ENCODE results near the gene WDR26.
"Not testable (repeated sequence)": the region's sequence is repeated elsewhere in the genome, so short reads cannot be mapped to it uniquely, and the experiment has no call there.

The WDR26 gene

DNA sequence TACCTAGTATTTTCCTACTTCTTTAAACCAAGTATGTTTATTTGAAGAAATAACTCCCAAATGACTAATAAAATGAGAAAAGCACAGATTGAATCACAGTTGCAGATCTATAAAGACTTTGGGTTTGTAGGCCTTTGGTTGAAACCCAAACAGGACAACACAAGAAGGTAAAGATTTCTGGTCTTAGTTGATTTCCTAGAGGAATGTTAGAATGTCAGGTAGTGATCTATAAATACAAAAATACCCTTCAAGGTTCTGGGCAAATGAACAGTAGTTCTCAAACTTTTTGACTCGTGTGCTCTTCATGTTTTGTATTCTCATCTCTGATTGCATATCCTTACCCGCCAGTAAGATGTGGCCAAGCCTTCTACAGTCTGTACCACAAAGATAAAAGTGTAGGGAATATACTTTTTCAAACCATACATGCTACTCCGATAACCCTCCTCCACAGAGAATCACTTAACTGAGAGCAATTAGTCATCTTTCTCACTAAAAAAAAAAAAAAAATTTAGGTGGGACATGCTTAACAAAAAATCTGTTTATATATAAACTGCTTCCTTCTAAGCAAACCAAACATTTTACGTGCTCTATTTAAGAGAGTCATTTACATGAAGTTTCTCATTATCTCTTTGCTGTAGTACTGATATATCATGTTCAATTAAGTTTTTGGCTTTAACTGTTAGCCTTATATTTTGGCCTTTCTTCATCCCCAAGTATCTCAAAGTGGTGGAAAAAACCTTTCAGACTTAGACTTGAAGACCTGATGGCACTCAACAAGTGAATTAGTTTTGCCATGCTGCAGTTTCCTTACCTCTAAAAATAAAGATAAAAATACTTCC lies 42.0 kb downstream of the WDR26 start:
- no peak for DNase-seq (ENCODE audit: low read depth in 2 of 2)

DNA sequence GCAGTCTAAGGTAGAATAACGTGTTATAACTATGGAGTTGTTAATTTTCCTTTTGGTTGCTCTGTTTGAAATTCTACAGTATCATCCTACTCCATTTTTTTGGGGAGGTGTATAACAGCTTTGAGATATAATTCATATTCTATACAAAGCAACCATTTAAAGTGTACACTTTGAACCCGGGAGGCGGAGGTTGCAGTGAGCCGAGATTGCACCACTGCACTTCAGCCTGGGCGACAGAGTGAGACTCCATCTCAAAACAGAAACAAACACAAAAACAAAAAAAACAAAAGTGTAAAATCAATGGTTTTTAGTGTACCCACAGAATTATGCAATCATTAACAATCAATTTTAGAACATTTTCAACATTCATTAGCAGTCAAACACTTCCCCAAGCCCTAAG lies 44.1 kb downstream of the WDR26 start:
- DNase-seq (ENCODE audit: low read depth in 2 of 2), result no peak

DNA sequence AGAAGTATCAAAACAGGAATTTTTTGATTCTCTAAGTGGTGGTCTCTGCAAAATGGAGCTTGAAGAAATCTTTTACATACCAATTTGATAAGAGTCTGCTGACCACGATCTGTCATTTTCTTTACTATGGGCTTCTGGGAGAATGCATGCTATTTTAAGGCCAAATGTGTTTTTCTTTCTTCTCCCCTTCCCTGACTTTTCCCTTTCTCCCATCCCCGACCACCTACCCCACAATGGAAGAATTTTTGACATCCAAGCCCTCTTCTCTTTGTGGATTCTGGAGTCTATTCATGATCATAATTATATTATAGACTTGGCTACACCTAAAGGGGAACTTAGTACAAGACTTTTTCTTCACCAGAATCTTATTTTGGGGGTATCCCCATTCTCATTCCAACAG lies 46.7 kb downstream of the WDR26 start:
- no peak for DNase-seq (ENCODE audit: low read depth in 2 of 2)

DNA sequence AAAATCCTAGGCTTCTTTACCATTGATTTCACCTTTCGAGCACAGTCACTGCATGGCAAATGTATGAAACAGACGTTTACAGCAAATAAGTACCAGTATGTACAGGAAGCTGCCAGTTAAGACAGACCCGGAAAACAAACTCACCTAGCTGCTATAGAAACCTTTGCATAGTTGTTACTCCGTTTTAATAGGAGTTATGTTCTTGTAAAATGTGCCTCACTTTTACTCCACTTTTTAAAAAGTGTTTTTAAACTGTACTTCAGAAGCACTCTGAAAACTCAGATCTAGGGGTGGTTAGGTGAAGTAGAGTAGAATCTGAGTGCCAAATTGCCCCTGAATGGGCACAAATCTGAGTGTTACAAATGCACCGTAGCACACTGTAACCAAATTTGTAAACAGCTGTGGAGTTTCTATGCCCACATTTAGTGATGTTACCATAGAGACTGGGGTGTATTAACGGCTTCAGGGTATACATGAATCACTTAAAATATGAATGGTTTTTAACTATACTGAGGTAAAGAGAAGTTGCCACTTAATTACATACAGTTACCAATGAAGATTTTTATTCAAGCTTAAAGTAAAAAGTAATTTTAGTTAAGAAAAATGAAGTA lies 47.2 kb downstream of the WDR26 start:
- no peak for DNase-seq (ENCODE audit: low read depth in 2 of 2)

DNA sequence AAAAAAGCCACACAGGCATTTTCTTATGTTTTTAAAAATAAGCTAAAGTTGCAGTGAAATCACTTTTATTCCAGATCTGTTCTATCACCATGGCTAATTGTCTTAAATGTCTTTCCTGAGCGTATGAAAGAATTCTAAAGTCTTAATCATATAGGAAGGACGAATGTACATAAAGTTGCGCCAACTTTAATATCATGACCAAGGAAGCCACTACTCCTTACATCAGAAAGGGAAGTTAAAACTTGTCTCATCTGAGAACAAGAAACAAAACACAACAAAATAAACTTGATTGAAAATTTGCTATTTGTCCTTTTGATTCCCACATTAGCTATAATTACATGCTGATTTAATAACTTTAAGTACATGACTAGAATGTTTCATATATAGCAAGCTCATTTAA lies 51.4 kb downstream of the WDR26 start:
- no peak for DNase-seq (ENCODE audit: low read depth in 2 of 2)

DNA sequence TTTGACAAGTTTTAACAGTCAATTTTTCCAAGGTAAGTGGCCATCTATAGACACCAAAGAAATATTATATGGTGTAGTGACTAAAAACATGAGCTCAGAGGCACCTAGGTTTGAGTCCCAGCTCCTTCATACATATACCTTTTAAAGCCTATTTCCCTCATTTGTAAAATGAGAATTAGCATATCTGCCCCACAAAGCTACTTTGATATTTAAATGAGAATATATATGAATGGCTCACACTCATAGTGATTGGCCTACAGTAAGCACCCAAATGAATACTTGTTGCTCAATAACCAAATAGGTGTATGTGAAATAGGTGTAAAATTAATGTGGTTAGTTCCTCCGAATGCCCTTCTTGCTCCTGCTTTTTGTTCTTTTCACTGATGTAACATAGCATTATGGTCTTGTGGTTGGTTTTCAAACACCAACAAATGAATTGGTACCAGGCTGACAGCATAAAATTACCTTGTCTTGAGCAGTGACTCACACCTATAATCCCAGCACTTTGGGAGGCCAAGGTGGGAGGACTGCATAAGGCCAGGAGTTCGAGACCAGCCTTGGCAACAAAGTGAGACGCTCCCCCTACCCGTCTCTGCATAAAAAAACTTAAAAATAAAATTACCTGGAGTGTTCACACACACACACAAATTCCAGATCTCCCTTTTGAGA lies 52.6 kb downstream of the WDR26 start:
- DNase-seq (ENCODE audit: low read depth in 2 of 2), result no peak

DNA sequence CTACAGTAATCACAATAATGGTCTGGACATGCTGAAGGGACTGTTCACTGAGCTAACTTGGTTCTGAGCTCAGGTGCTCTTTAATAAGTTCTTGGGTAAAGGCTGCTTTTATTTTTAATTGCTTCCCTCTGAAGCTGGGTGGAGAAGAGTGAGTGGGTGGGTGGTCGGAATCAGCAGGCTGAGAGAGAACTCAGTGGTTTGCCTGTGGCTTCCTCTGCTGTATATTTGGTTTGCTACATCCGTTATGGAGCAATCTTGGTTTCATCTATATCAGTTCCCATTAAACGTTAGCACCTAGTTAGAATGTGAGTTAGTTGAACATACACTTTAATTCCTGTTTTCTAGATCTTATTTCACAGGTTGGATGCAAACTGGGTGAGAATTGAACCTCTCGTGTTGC lies 54.6 kb downstream of the WDR26 start:
- peak in 1 of 2 donors; percentile 22 for DNase-seq (ENCODE audit: low read depth in 2 of 2)

DNA sequence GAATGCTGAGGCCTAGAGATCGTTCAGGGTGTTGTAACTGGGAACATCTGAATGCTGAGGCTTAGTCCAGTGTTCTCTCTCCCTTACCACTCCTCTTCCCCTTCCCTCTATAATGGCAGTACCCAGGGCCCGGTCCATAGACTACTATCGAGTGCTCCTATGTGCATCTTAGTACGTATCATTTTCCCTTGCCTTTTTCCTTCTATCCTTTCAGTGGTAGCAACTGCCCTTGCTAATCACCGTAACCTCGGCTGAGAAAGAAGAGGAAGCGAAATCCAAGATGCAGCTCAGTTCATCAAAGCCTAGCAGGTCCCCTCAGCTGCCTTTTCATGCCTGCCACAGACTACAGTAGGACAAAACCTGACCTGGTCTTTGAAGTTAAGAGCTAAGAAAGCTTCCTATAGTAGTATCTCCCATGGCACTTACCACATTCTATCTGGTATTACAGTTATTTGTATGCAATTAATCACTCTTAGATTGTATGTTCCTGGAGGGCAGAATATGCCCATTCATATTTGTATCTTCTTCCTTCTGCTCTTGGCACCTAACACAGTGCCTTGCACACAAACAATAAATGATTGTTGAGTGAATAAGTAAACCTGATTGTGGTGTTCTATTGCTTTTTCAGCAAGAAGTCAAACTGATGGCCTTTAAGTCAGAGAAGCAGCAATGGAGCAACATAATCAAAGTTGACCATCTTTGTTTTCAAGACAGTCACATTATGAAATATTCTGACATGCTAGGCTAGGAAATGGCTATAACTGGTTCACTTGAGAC lies 55.6 kb downstream of the WDR26 start:
- no peak for DNase-seq (ENCODE audit: low read depth in 2 of 2)

DNA sequence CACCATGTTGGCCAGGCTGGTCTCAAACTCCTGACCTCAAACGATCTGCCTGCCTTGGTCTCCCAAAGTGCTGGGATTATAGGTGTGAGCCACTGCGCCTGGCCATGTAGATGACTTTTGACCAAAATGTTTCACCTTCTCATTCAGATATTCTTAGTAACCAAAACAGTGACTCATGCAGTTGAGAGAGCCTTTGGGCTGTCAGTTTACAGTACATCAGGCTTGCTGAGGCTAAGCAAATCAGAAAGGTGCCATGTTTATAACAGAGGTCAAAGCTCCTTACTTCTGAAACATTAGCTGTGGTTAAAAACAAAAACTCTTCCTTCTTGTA lies 57.0 kb downstream of the WDR26 start:
- DNase-seq (ENCODE audit: low read depth in 2 of 2), result peak in 1 of 2 donors; percentile 21

DNA sequence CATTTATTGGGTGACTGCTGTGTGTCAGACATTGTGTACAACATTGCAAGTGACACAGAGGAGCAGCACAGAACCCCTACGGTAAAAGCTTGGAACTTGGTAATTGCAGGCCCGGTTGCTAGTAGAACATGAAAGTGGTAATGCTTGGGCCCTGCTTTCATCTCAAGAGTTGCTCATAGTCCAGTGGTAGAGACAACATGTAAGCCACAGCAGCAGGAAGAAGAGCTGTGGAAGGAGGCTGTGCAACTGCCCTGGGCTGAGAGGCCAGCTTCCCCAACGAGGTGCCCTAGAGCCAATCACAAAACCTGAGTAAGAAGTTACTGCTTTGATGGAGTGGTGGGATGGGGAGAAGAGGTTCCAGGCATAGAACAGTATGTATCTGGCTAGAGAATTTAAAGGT lies 59.5 kb downstream of the WDR26 start:
- no peak for DNase-seq (ENCODE audit: low read depth in 2 of 2)

DNA sequence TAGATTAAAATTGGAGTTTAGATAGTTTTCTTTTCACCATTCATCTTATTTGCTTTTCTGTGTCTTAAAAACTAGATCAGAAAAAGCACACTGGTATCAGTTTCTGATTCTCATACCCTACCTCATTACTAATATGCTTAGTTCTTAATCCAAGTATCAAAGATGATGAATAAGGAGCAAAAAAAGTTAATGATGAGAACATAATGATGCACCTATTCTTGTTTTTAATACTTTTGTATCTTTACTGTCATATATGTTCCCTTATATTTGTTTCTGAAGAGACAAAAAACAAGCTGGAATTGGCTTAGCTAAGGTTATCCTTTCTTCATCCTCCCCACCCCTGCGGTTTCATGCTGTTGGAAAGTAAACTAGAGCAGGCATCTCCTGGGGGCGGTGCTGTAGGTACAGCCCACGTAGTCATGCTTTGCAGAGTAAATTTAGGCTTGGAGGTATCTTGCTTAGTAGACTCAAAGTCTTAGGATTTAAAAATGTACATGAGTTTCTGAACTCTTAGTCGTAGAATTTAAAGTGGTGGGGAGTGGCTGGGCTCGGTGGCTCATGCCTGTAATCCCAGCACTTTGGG lies 61.5 kb downstream of the WDR26 start:
- DNase-seq (ENCODE audit: low read depth in 2 of 2), result no peak

DNA sequence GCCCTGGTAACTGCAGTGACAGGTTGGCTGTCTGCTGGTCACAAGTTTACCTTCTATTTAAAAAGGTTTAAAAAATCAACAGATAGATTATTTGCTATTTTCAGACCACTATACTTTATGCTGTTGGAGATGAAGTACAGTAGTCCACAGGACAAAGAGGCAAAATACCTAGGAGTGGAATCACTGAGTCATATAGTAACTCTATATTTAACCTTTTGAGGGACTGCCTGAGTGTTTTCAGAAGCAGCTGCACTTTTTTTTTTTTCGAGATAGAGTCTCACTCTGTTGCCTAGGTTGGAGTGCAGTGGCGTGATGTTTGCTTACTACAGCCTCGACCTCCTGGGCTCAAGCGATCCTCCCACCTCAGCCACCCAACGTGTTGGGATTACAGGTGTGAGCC lies 66.2 kb downstream of the WDR26 start:
- no peak for DNase-seq (ENCODE audit: low read depth in 2 of 2)

DNA sequence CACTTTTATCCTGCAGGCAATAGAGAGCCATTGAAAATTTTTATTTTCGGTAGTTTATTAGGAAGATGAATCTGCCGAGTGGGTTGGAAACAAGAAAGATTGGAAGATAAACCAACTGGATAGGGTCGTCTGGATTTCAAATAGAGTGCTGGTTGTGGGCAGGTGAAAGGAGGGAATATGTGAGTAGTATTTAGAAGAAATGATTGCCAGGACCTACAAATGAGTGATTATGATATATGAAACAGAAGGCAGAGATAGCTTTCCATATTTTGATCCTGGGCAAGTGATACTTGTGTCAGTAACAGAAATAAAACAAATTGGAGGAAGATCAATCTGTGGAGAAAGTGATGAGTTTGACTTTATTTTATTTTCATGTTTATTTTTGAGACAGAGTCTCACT lies 75.4 kb downstream of the WDR26 start:
- no peak for DNase-seq (ENCODE audit: low read depth in 2 of 2)

DNA sequence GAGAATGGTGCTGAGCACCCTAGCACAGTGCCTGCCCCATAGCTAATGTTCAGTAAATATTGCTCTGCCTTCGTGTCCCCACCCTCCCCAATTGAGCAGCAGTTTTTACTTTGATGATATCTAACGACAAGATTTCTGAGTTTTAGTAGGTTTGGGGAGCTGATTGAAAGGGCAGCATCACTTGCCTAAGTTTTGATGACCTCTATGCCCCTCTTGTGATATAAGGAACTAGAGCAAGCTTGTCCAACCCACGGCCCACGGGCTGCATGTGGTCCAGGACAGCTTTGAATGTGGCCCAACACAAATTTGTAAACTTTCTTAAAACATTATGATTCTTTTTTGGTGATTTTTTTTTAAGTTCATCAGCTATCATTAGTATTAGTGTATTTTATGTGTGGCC lies 76.4 kb downstream of the WDR26 start:
- no peak for DNase-seq (ENCODE audit: low read depth in 2 of 2)

DNA sequence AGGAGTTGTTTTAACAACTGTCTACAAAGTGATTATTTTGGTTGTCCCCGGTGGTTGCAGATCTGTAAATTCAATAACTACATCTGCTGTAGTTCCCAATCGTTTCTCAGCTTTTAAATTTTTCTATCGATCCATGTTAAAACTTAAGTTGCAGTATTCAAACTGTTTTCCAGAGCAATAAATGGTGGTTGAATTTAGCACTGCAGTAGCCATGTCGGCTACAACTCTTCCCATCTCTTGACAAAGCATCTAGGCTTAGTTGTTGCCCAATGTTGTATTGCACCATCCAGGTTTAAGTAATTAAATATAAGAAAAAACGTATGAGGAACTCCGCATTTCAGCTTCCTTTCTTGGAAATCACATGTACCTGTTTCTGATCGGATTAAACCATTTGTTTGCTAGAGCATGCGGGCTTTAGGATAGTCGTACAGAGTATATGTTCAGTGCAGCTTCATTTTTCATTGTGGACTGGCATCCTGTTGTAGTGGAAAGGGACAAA lies 76.9 kb downstream of the WDR26 start:
- no peak for DNase-seq (ENCODE audit: low read depth in 2 of 2)

DNA sequence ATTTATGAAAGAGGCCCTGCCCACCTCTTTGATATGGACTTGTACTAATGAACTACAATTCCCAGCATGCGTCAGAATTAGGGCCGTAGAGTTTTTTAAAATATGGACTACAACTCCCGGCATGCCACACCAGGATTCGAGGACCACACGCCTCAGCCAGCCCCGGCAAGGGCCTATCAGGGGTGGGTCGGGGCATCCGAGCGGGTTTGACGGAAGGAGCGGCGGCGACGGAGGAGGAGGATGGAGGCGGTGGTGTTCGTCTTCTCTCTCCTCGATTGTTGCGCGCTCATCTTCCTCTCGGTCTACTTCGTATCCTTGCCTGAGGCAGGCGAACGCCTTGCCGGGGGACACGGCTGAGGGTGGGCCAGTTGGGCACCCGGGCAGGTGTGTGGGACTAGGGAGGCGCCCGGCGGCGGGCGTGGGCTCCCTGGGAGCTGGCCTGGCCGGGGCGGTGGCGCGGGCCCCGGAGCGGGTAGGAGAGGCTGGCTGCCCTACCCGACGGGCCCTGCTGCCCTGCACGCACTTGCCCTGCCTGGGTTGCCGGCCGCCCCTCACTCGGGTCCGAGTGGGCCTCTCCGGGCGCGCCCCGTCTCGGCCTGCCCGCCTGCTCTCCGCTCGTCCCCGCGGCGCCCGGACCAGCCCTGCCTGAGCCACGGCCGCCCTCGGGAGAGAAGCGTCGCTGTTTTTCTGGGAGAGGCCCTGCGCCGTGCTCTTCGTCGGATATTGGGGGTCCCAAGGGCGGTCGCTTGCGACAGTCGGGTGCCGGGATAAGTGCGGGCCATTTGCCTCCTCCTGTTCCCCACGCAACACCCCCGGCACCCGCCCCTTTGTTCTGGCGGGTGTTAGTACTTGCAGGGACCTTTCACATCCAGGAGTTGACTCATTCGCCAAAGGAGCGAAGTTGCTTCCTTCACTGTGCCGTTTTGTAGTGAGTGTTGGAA lies 77.6 kb downstream of the WDR26 start, which contains the start of gene CNIH4:
Gene CNIH4 (plus strand): TSS at position 195 of the 941 bp plus-strand sequence. CDS start 46 bp downstream, at position 241.
- peak; percentile 87 to 89 for DNase-seq (ENCODE audit: low read depth in 2 of 2)

DNA sequence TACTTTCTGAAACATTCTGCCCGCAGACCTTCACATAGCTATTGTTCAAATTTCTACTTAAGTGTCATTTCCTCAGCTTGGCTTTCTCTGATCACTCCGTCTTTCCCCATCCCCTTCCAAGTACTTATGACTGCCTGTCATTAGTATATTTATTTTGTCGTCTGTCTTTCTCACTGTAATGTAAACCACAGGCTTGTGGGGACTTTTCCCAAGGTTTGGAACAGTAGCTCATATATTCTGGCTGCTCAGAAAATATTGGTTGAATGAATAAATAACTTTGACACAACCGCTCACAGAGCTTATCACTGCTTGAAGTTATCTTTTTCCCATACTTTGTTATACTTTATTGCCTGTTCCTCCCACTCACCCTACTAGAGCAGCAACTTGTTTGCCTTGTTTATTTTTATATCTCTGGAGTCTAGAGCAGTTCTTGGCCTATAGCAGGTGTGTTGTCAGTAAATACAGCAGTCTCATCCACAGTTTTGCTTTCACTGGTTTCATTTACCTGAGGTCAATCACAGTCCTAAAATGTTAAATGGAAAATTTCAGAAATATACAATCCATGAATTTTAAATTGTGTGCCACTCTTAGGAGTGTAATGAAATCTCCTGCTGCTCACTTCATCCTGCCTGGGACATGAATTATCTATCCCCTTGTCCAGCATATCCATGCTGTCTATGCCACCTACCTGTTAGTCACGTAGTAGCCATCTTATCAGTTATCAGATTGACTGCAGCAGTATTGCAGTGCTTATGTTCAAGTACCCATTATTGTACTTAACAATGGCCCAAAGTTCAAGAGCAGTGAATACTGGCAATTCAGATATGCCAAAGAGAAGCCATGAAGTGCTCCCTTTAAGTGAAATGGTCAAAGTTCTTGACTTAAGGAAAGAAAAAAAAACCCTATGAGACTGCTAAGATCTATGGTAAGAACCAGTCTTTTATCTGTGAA lies 80.3 kb downstream of the WDR26 start:
- no peak for DNase-seq (ENCODE audit: low read depth in 2 of 2)

DNA sequence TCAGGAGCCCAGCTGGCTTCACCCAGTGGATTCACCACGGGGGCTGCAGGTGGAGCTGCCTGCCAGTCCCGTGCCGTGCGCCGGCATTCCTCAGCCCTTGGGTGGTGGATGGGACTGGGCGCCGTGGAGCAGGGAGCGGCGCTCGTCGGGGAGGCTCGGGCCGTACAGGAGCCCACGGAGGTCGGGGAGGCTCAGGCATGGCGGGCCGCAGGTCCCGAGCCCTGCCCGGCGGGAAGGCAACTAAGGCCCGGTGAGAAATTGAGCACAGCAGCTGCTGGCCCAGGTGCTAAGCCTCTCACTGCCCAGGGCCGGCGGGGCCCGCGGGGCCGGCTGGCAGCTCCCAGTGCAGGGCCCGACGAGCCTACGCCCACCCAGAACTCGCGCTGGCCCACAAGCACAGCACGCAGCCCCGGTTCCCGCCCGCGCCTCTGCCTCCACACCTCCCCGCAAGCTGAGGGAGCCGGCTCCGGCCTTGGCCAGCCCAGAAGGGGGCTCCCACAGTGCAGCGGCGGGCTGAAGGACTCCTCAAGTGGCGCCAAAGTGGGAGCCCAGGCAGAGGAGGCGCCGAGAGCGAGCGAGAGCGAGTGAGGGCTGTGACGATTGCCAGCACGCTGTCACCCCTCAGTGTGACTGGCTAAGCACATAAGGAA lies 82.0 kb downstream of the WDR26 start:
- not testable (repeated sequence) for DNase-seq (ENCODE audit: low read depth in 2 of 2)

DNA sequence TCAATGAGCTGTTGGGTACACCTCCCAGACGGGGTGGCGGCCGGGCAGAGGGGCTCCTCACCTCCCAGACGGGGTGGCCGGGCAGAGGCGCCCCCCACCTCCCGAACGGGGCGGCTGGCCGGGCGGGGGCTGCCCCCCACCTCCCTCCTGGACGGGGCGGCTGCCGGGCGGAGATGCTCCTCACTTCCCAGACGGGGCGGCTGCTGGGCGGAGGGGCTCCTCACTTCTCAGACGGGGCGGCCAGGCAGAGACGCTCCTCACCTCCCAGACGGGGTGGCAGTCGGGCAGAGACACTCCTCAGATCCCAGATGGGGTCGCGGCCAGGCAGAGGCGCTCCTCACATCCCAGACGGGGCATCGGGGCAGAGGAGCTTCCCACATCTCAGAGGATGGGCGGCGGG lies 84.9 kb downstream of the WDR26 start:
- DNase-seq (ENCODE audit: low read depth in 2 of 2), result not testable (repeated sequence)
